Common myeloid progenitor, CD34-positive (primary cell): Measurements from ENCODE around the gene FEM1B.
A peak's percentile ranks its signal among the peaks of the same experiment; 100 is the strongest.

ENCODE experiments used
- CTCF ChIA-PET: fragments of 350-600 bp; sonication (Branson Sonifier 250); formaldehyde crosslinking; loops from one replicate; lab custom pipeline; 2021; ENCODE audit warnings: antibody characterized with exemption; lab: Charles Lee
- POLR2A ChIA-PET: fragments of 350-600 bp; sonication (Branson Sonifier 250); formaldehyde crosslinking; loops from one replicate; lab custom pipeline; 2021; ENCODE audit warnings: antibody characterized with exemption; lab: Charles Lee
- DNase-seq, 3 donors: peaks; one replicate each; pipeline versions ENCODE4 v3.0.0 to v3.0.0-alpha.2; 2013
- H3K27ac ChIP-seq, 2 experiments: 1 replicate in 1 of 2; 2 replicates in 1 of 2; pipeline ENCODE4 v1.7.0; 2013; ENCODE audit warnings: inconsistent platforms in 2 of 2, low read length in 2 of 2, mild to moderate bottlenecking in 2 of 2, low read depth in 1 of 2, moderate library complexity in 1 of 2; ENCODE audit not compliant: severe bottlenecking in 2 of 2, insufficient read depth in 1 of 2, poor library complexity in 1 of 2
- H3K27me3 ChIP-seq, 5 experiments: replicated peaks in 2 of 5; 1 replicate in 3 of 5; 2 replicates in 2 of 5; pipeline versions ENCODE4 v1.6.1 to v1.7.0; 2013; ENCODE audit warnings: low read length in 4 of 5, mild to moderate bottlenecking in 2 of 5, moderate library complexity in 2 of 5, inconsistent platforms in 1 of 5; ENCODE audit not compliant: insufficient read depth in 5 of 5, control insufficient read depth in 4 of 5
- H3K36me3 ChIP-seq, 4 experiments: 1 replicate in 2 of 4; 2 replicates in 2 of 4; pipeline versions ENCODE4 v1.6.1 to v1.7.0; 2013; ENCODE audit warnings: low read length in 3 of 4, control low read depth in 1 of 4, mild to moderate bottlenecking in 1 of 4; ENCODE audit not compliant: control insufficient read depth in 4 of 4, insufficient read depth in 4 of 4
- H3K4me1 ChIP-seq, 4 experiments: 1 replicate in 3 of 4; 2 replicates in 1 of 4; pipeline versions ENCODE4 v1.6.1 to v1.7.1; 2013; ENCODE audit warnings: low read length in 3 of 4, mild to moderate bottlenecking in 3 of 4, control low read depth in 1 of 4, inconsistent platforms in 1 of 4, moderate library complexity in 1 of 4; ENCODE audit not compliant: control insufficient read depth in 4 of 4, insufficient read depth in 4 of 4; ENCODE audit errors: control extremely low read depth in 1 of 4
- H3K4me3 ChIP-seq, 7 experiments: 1 replicate in 4 of 7; 2 replicates in 3 of 7; pipeline versions ENCODE4 v1.5.1 to v1.7.0; 2013; ENCODE audit warnings: mild to moderate bottlenecking in 7 of 7, low read length in 6 of 7, moderate library complexity in 6 of 7, inconsistent platforms in 2 of 7, low read depth in 2 of 7, control low read depth in 1 of 7; ENCODE audit not compliant: insufficient read depth in 4 of 7, control insufficient read depth in 1 of 7; ENCODE audit errors: extremely low read depth in 1 of 7
- H3K9me3 ChIP-seq, 5 experiments: 1 replicate in 4 of 5; 2 replicates in 1 of 5; pipeline versions ENCODE4 v1.6.1 to v1.7.1; 2013; ENCODE audit warnings: low read length in 4 of 5, mild to moderate bottlenecking in 2 of 5, inconsistent platforms in 1 of 5, low read depth in 1 of 5, moderate library complexity in 1 of 5; ENCODE audit not compliant: control insufficient read depth in 4 of 5, insufficient read depth in 2 of 5; ENCODE audit errors: control extremely low read depth in 1 of 5
- WGBS: methylation state at CpG from one replicate; pipeline ENCODE4 v1.1.5; 2013; ENCODE audit not compliant: insufficient coverage; 5-methylcytosine and 5-hydroxymethylcytosine counted together

Gene FEM1B

GRCh38 chr15:68276668-68277067 is 877 bp upstream of the FEM1B start:
- peaks cover 0 to 7% (median 2%) of the 10 kb centered on the region in 4 experiments for H3K36me3 ChIP-seq
- H3K27ac ChIP-seq, result peak overlapping the region; percentile 91 to 95
- H3K9me3 ChIP-seq, result no peaks in the 10 kb centered on the region
- POLR2A ChIA-PET, result no interaction called here
- H3K4me3 ChIP-seq, result peak overlapping the region in 6 of 7 experiments; percentile 85 to 98 (median 89)
- DNase-seq, result no peak
- peaks cover 24 to 44% (median 34%) of the 10 kb centered on the region in 4 experiments for H3K4me1 ChIP-seq
- 61% methylated on average over 3 of the region's 3 CpGs for WGBS
- no peaks in the 10 kb centered on the region for H3K27me3 ChIP-seq
- CTCF ChIA-PET, result interaction anchor here (1.3 kb wide), 1 partner anchor 12 kb away, joined by 5 read pairs; no protein-coding TSS in a partner anchor

- 0% methylated on average over 24 of the region's 25 CpGs for WGBS
- Histone ChIP-seq H3K27ac (peak overlapping the region; percentile 91 to 95), H3K27me3 (no peaks in the 10 kb centered on the region), H3K9me3 (no peaks in the 10 kb centered on the region), H3K36me3 (peaks cover 0 to 7% (median 2%) of the 10 kb centered on the region in 4 experiments), H3K4me1 (peaks cover 24 to 49% (median 39%) of the 10 kb centered on the region in 4 experiments), H3K4me3 (peak overlapping the region; percentile 85 to 98 (median 89))
- ChIA-PET POLR2A (interaction anchor here (0.7 to 2.1 kb wide), 6 partner anchors 12 to 118 kb away, joined by 3 to 7 read pairs (median 4); partner anchors contain the start of gene CLN6), CTCF (interaction anchor here (1.1 to 1.3 kb wide), 2 partner anchors 12 to 21 kb away, joined by 4 to 5 read pairs; no protein-coding TSS in a partner anchor)
- DNase-seq, result no peak
Measured at GRCh38 chr15:68277131-68277602, 378 bp upstream of the FEM1B start.

- peak overlapping the region; percentile 91 to 95 for H3K27ac ChIP-seq
- peaks cover 0 to 7% (median 2%) of the 10 kb centered on the region in 4 experiments for H3K36me3 ChIP-seq
- H3K9me3 ChIP-seq, result no peaks in the 10 kb centered on the region
- H3K4me3 ChIP-seq, result peak overlapping the region; percentile 85 to 98 (median 89)
- CTCF ChIA-PET, result interaction anchor here (1.1 to 2.1 kb wide), 3 partner anchors 13 to 20 kb away, joined by 4 to 6 read pairs (median 5); no protein-coding TSS in a partner anchor
- DNase-seq, result peak in 1 of 3 donors; percentile 85
- peaks cover 24 to 52% (median 42%) of the 10 kb centered on the region in 4 experiments for H3K4me1 ChIP-seq
- POLR2A ChIA-PET, result interaction anchor here (0.6 to 2.1 kb wide), 3 partner anchors 11 to 87 kb away, joined by 4 to 7 read pairs (median 6); no protein-coding TSS in a partner anchor
- under 1% methylated on average over 22 of the region's 22 CpGs for WGBS
- H3K27me3 ChIP-seq, result no peaks in the 10 kb centered on the region
Measured at GRCh38 chr15:68278345-68278594, 725 bp downstream of the FEM1B start.

- Histone ChIP-seq H3K36me3 (peaks cover 0 to 7% (median 2%) of the 10 kb centered on the region in 4 experiments), H3K4me1 (peaks cover 24 to 52% (median 42%) of the 10 kb centered on the region in 4 experiments), H3K27me3 (no peaks in the 10 kb centered on the region), H3K4me3 (peak overlapping the region; percentile 85 to 98 (median 89)), H3K27ac (peak overlapping the region; percentile 91 to 95), H3K9me3 (no peaks in the 10 kb centered on the region)
- ChIA-PET POLR2A (interaction anchor here (0.8 to 2.1 kb wide), 2 partner anchors 28 to 111 kb away, joined by 4 to 6 read pairs; no protein-coding TSS in a partner anchor), CTCF (interaction anchor here (0.6 to 2.1 kb wide), 6 partner anchors 12 to 28 kb away, joined by 3 to 6 read pairs (median 4); no protein-coding TSS in a partner anchor)
- WGBS, result 2% methylated on average over 19 of the region's 23 CpGs
- DNase-seq, result peak; percentile 11 to 73 (median 68)
Measured at GRCh38 chr15:68278595-68279405, 1.3 kb downstream of the FEM1B start.

- Histone ChIP-seq H3K4me3 (peak overlapping the region in 5 of 7 experiments; percentile 53 to 98 (median 89)), H3K4me1 (peaks cover 24 to 52% (median 42%) of the 10 kb centered on the region in 4 experiments), H3K36me3 (peaks cover 0 to 14% (median 10%) of the 10 kb centered on the region in 4 experiments), H3K27me3 (no peaks in the 10 kb centered on the region), H3K27ac (peak overlapping the region in 1 of 2 experiments; percentile 95), H3K9me3 (peaks cover 0 to 4% (median 0%) of the 10 kb centered on the region in 5 experiments)
- 74% methylated on average over 9 of the region's 11 CpGs for WGBS
- no peak for DNase-seq
- POLR2A ChIA-PET, result interaction anchor here (0.8 kb wide), 1 partner anchor 110 kb away, joined by 4 read pairs; no protein-coding TSS in a partner anchor
- CTCF ChIA-PET, result interaction anchor here (0.6 to 2.7 kb wide), 12 partner anchors 11 to 318 kb away, joined by 3 to 11 read pairs (median 4); no protein-coding TSS in a partner anchor
Measured at GRCh38 chr15:68279779-68280753, 2.5 kb downstream of the FEM1B start.

- DNase-seq, result no peak
- no CpG with 5 or more reads among the region's 1 CpG for WGBS
- Histone ChIP-seq H3K9me3 (peaks cover 0 to 4% (median 0%) of the 10 kb centered on the region in 5 experiments), H3K36me3 (peaks cover 0 to 14% (median 13%) of the 10 kb centered on the region in 4 experiments), H3K27me3 (no peaks in the 10 kb centered on the region), H3K27ac (peak overlapping the region in 1 of 2 experiments; percentile 67), H3K4me3 (peak overlapping the region in 3 of 7 experiments; percentile 21 to 98 (median 89)), H3K4me1 (peaks cover 24 to 51% (median 42%) of the 10 kb centered on the region in 4 experiments)
- POLR2A ChIA-PET, result no interaction called here
- CTCF ChIA-PET, result interaction anchor here (0.6 to 2.7 kb wide), 7 partner anchors 10 to 319 kb away, joined by 3 to 11 read pairs (median 5); no protein-coding TSS in a partner anchor
Measured at GRCh38 chr15:68281008-68281407, 3.5 kb downstream of the FEM1B start.
